ENCODE results near the gene HMCES. TPM values are rescaled to one million over a fixed set of nuclear protein-coding genes. Genes with fewer than 3 reads are reported as not detected.

HMCES gene
- polyA plus RNA-seq, 3 donors, result 11.9 to 23.0 (median 18.0) TPM

DNA sequence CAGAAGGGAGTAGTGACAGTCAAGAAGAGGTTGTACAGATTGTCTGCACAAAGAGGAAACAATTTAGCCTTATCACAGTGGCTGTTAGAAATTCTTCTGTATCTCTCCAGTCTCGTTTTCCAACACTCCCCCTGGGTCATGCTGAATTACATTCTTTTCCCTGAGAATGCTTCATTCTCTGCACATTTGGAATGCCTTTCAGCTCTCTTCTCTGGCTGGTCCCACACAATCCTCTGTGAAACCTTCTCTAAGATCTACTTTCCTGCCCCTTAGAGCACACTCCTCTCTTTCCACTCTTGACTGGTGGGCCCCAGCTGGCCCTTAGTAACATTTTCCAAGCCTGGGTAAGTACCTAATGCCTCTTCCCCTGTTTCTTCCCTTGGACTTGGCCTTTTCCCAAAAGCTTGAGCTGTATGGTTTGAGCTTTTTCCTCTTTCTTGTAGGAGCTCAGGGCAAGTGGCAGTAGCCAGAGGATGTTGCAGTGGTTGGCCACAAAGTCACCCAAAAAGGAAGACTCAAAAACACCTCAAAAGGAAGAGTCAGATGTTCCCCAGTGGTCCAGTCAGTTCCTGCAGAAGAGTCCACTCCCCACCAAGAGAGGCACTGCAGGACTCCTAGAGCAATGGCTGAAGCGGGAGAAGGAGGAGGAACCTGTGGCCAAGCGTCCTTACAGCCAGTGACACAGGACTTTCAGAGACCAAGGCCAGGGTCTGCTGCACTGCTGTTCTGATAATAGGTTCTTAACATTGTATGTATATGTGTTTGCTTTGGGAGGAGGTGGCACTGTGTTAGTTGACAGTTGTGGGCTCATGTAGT, 25.7 kb downstream of the HMCES start:
- no peaks in the 10 kb centered on the region for H3K27me3 ChIP-seq (ENCODE audit: control insufficient read depth in 2 of 2, insufficient read depth in 2 of 2, low read length in 2 of 2)
- intact Hi-C loops (cut with micrococcal nuclease), result no loop called here
- Mint-ChIP-seq H3K9me3 (no peaks in the 10 kb centered on the region), H3K36me3 (peaks cover 17 to 27% of the 10 kb centered on the region in 2 donors), H3K4me1 (peaks cover 37% of the 10 kb centered on the region), H3K4me3 (peak overlapping the region; percentile 8 to 34), H3K27me3 (ENCODE audit: low read depth in 3 of 3) (peaks cover 0 to 4% (median 2%) of the 10 kb centered on the region in 3 donors), H3K27ac (peak overlapping the region in 5 of 7 donors; percentile 3 to 78 (median 50))
- no peak overlapping the region for H3K4me2 ChIP-seq (replicated peaks; ENCODE audit: extremely low read depth, low read length, poor library complexity, severe bottlenecking)
- no peak overlapping the region for H3K9ac ChIP-seq (ENCODE audit: insufficient read depth, low read length, poor library complexity, severe bottlenecking)
- TF ChIP-seq, protein P1, sequence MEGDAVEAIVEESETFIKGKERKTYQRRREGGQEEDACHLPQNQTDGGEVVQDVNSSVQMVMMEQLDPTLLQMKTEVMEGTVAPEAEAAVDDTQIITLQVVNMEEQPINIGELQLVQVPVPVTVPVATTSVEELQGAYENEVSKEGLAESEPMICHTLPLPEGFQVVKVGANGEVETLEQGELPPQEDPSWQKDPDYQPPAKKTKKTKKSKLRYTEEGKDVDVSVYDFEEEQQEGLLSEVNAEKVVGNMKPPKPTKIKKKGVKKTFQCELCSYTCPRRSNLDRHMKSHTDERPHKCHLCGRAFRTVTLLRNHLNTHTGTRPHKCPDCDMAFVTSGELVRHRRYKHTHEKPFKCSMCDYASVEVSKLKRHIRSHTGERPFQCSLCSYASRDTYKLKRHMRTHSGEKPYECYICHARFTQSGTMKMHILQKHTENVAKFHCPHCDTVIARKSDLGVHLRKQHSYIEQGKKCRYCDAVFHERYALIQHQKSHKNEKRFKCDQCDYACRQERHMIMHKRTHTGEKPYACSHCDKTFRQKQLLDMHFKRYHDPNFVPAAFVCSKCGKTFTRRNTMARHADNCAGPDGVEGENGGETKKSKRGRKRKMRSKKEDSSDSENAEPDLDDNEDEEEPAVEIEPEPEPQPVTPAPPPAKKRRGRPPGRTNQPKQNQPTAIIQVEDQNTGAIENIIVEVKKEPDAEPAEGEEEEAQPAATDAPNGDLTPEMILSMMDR (IDR thresholded peaks at IDR 0.05), result no peak
- H3K9me3 ChIP-seq (replicated peaks in 1 of 2; ENCODE audit: control insufficient read depth in 1 of 2, insufficient read depth in 1 of 2, low read length in 2 of 2), result no peaks in the 10 kb centered on the region
- peaks cover 5 to 23% of the 10 kb centered on the region in 2 donors for H3K36me3 ChIP-seq (replicated peaks in 1 of 2; ENCODE audit: control insufficient read depth in 1 of 2, insufficient read depth in 2 of 2, low read length in 2 of 2)
- H3K79me2 ChIP-seq (ENCODE audit: insufficient read depth, low read length), result no peaks in the 10 kb centered on the region
- peak in 2 of 3 donors; percentile 38 for DNase-seq
- peaks cover 29 to 37% of the 10 kb centered on the region in 2 donors for H3K4me1 ChIP-seq (ENCODE audit: control insufficient read depth in 1 of 2, insufficient read depth in 2 of 2, low read length in 2 of 2)
- no peak overlapping the region for H2AFZ ChIP-seq (ENCODE audit: insufficient read depth, low read depth, low read length, poor library complexity, severe bottlenecking)
- WGBS (ENCODE audit: insufficient coverage), result 18% methylated on average over 3 of the region's 3 CpGs
- no peak overlapping the region for H3K4me3 ChIP-seq (replicated peaks in 1 of 3; ENCODE audit: low read depth in 2 of 3, low read length in 3 of 3)
- H3K27ac ChIP-seq (ENCODE audit: low read depth in 1 of 2, low read length in 2 of 2), result peak overlapping the region in 1 of 2 donors; percentile 30
- H4K20me1 ChIP-seq (ENCODE audit: insufficient read depth, low read length), result no peaks in the 10 kb centered on the region

DNA sequence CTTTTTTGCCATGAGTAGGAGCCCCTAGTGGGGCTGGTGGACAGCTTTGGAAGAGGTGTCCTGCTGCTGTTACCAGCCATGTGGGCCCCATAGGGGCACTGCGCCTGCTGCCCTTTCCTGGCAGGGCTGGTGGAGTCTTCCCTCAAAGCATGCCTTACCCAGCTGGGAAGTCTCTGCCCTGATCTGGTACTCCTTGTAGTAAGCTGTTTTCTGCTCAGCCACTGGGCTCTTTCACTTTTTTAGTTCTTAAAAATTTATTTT, 26.2 kb downstream of the HMCES start:
- Mint-ChIP-seq H3K4me1 (peaks cover 38% of the 10 kb centered on the region), H3K27me3 (ENCODE audit: low read depth in 3 of 3) (peaks cover 0 to 4% (median 2%) of the 10 kb centered on the region in 3 donors), H3K36me3 (peaks cover 15 to 23% of the 10 kb centered on the region in 2 donors), H3K9me3 (no peaks in the 10 kb centered on the region), H3K4me3 (peak overlapping the region in 1 of 2 donors; percentile 8), H3K27ac (peak overlapping the region in 3 of 7 donors; percentile 3 to 50 (median 23))
- no peak overlapping the region for H3K4me2 ChIP-seq (replicated peaks; ENCODE audit: extremely low read depth, low read length, poor library complexity, severe bottlenecking)
- H2AFZ ChIP-seq (ENCODE audit: insufficient read depth, low read depth, low read length, poor library complexity, severe bottlenecking), result no peak overlapping the region
- no peaks in the 10 kb centered on the region for H3K9me3 ChIP-seq (replicated peaks in 1 of 2; ENCODE audit: control insufficient read depth in 1 of 2, insufficient read depth in 1 of 2, low read length in 2 of 2)
- no peaks in the 10 kb centered on the region for H3K27me3 ChIP-seq (ENCODE audit: control insufficient read depth in 2 of 2, insufficient read depth in 2 of 2, low read length in 2 of 2)
- no peak overlapping the region for H3K4me3 ChIP-seq (replicated peaks in 1 of 3; ENCODE audit: low read depth in 2 of 3, low read length in 3 of 3)
- no peaks in the 10 kb centered on the region for H4K20me1 ChIP-seq (ENCODE audit: insufficient read depth, low read length)
- no peak overlapping the region for H3K9ac ChIP-seq (ENCODE audit: insufficient read depth, low read length, poor library complexity, severe bottlenecking)
- intact Hi-C loops (cut with micrococcal nuclease), result no loop called here
- DNase-seq, result no peak
- TF ChIP-seq, protein P1 (IDR thresholded peaks at IDR 0.05), result no peak
- no peaks in the 10 kb centered on the region for H3K79me2 ChIP-seq (ENCODE audit: insufficient read depth, low read length)
- H3K4me1 ChIP-seq (ENCODE audit: control insufficient read depth in 1 of 2, insufficient read depth in 2 of 2, low read length in 2 of 2), result peaks cover 30 to 39% of the 10 kb centered on the region in 2 donors
- peak overlapping the region in 1 of 2 donors; percentile 30 for H3K27ac ChIP-seq (ENCODE audit: low read depth in 1 of 2, low read length in 2 of 2)
- H3K36me3 ChIP-seq (replicated peaks in 1 of 2; ENCODE audit: control insufficient read depth in 1 of 2, insufficient read depth in 2 of 2, low read length in 2 of 2), result peaks cover 5 to 18% of the 10 kb centered on the region in 2 donors
- 100% methylated on average over 1 of the region's 1 CpG for WGBS (ENCODE audit: insufficient coverage)

All from CD14-positive monocyte (primary cell).